Measurements from ENCODE around the gene CLIC5.

GRCh38 chr6:46051962-46052361 lies 36.3 kb upstream of the CLIC5 start:
- TF ChIP-seq CBX5 (IDR thresholded peaks at IDR 0.05; ENCODE audit: low read depth, low read length), result no peak
- TF ChIP-seq KDM5A (IDR thresholded peaks at IDR 0.05; ENCODE audit: low read length), result no peak
- TF ChIP-seq USF2 (IDR thresholded peaks at IDR 0.05; ENCODE audit: low read length), result no peak
- TF ChIP-seq POLR2AphosphoS5 (IDR thresholded peaks at IDR 0.05; ENCODE audit: low read depth, low read length), result no peak
- TF ChIP-seq CHD2 (IDR thresholded peaks at IDR 0.05; ENCODE audit: low read length), result no peak
- no peak for TF ChIP-seq CTCF (IDR thresholded peaks at IDR 0.05; ENCODE audit: control extremely low read depth in 1 of 3, insufficient read depth in 1 of 3, low read depth in 1 of 3, low read length in 3 of 3)
- no peak for TF ChIP-seq POLR2A (IDR thresholded peaks at IDR 0.05; ENCODE audit: control extremely low read depth in 1 of 2, low read depth in 2 of 2, low read length in 2 of 2)
- no peak for TF ChIP-seq EGR1 (IDR thresholded peaks at IDR 0.05; ENCODE audit: borderline replicate concordance, low read depth, low read length)
- TF ChIP-seq MAX (IDR thresholded peaks at IDR 0.05), result no peak
- no peak for TF ChIP-seq SP1 (IDR thresholded peaks at IDR 0.05; ENCODE audit: low read depth, low read length)
- no peak for TF ChIP-seq TEAD4 (IDR thresholded peaks at IDR 0.05; ENCODE audit: low read depth, low read length)
- no peak for TF ChIP-seq JUN (IDR thresholded peaks at IDR 0.05; ENCODE audit: low read depth, low read length)
- TF ChIP-seq EZH2 (IDR thresholded peaks at IDR 0.05; ENCODE audit: low read depth, low read length, severe bottlenecking), result no peak

All from H1 (cell line).